Liver (tissue), 9 donors: ENCODE data around the gene GREB1. TPM values are rescaled to one million over a fixed set of nuclear protein-coding genes. Genes with fewer than 3 reads are reported as not detected.

Source experiments
- DNase-seq: peaks from one replicate; pipeline ENCODE4 v3.0.0-alpha.2; 2017; ENCODE audit warnings: low spot score
- H3K27ac ChIP-seq, 2 donors: one replicate each; pipeline ENCODE4 v1.7.0; 2013; ENCODE audit warnings: inconsistent platforms in 2 of 2, low read length in 2 of 2, control low read depth in 1 of 2, low read depth in 1 of 2, mild to moderate bottlenecking in 1 of 2
- H3K27me3 ChIP-seq, 4 donors: one replicate each; pipeline versions ENCODE4 v1.6.1 to v1.7.0; 2013; ENCODE audit warnings: low read length in 3 of 4, inconsistent platforms in 1 of 4, mild to moderate bottlenecking in 1 of 4, moderate library complexity in 1 of 4; ENCODE audit not compliant: control insufficient read depth in 4 of 4, insufficient read depth in 4 of 4
- H3K36me3 ChIP-seq, 4 donors: one replicate each; pipeline versions ENCODE4 v1.6.1 to v1.7.0; 2013; ENCODE audit warnings: low read length in 3 of 4, mild to moderate bottlenecking in 3 of 4, low read depth in 1 of 4, moderate library complexity in 1 of 4; ENCODE audit not compliant: control insufficient read depth in 4 of 4, insufficient read depth in 3 of 4
- H3K4me1 ChIP-seq, 4 donors: one replicate each; pipeline versions ENCODE4 v1.6.1 to v1.7.0; 2013; ENCODE audit warnings: low read length in 3 of 4, mild to moderate bottlenecking in 3 of 4, moderate library complexity in 1 of 4; ENCODE audit not compliant: control insufficient read depth in 4 of 4, insufficient read depth in 4 of 4
- H3K4me3 ChIP-seq, 3 donors: one replicate each; pipeline versions ENCODE4 v1.6.1 to v1.7.0; 2013; ENCODE audit warnings: low read length in 3 of 3, control low read depth in 1 of 3, low read depth in 1 of 3, mild to moderate bottlenecking in 1 of 3
- H3K9ac ChIP-seq, 2 donors: one replicate each; pipeline ENCODE4 v1.7.0; 2013; ENCODE audit warnings: low read length in 2 of 2, mild to moderate bottlenecking in 2 of 2, moderate library complexity in 2 of 2, control low read depth in 1 of 2, low read depth in 1 of 2
- H3K9me3 ChIP-seq, 4 donors: one replicate each; pipeline versions ENCODE4 v1.6.1 to v1.7.0; 2013; ENCODE audit warnings: low read length in 3 of 4; ENCODE audit not compliant: control insufficient read depth in 4 of 4
- CTCF ChIP-seq: fragments of 150-350 bp; IDR thresholded peaks from 2 replicates; pipeline ENCODE4 v1.5.1; 2017; ENCODE audit warnings: improper control_type of control experiment, low read depth, low read length; ENCODE audit not compliant: missing input control
- FOXA1 ChIP-seq: IDR thresholded peaks from 2 replicates; pipeline ENCODE4 v1.6.1; 2016; ENCODE audit warnings: antibody characterized with exemption
- FOXA2 ChIP-seq: IDR thresholded peaks from 2 replicates; pipeline ENCODE4 v1.6.1; 2016; ENCODE audit warnings: antibody characterized with exemption
- GABPA ChIP-seq, 2 donors: IDR thresholded peaks in 1 of 2; conservative IDR thresholded peaks in 1 of 2; 2 replicates each; pipeline ENCODE4 v1.6.1; 2016; ENCODE audit warnings: antibody characterized with exemption in 2 of 2, mild to moderate bottlenecking in 1 of 2, moderate library complexity in 1 of 2
- HNF4A ChIP-seq, 2 donors: conservative IDR thresholded peaks; 2 replicates each; pipeline ENCODE4 v1.6.1; 2016; ENCODE audit warnings: antibody characterized with exemption in 2 of 2, mild to moderate bottlenecking in 2 of 2
- HNF4G ChIP-seq: IDR thresholded peaks from 2 replicates; pipeline ENCODE4 v1.6.1; 2016; ENCODE audit warnings: antibody characterized with exemption
- JUND ChIP-seq, 2 donors: IDR thresholded peaks; 2 replicates each; pipeline ENCODE4 v1.6.1; 2016; ENCODE audit warnings: antibody characterized with exemption in 2 of 2
- MAX ChIP-seq: IDR thresholded peaks from 2 replicates; pipeline ENCODE4 v1.6.1; 2016; ENCODE audit warnings: antibody characterized with exemption
- NR2F2 ChIP-seq: IDR thresholded peaks from 2 replicates; pipeline ENCODE4 v1.6.1; 2016; ENCODE audit warnings: antibody characterized with exemption
- RAD21 ChIP-seq, 2 donors: IDR thresholded peaks; 2 replicates each; pipeline ENCODE4 v1.6.1; 2016; ENCODE audit warnings: antibody characterized with exemption in 2 of 2, mild to moderate bottlenecking in 2 of 2
- RXRA ChIP-seq, 2 donors: IDR thresholded peaks; 2 replicates each; pipeline ENCODE4 v1.6.1; 2017 to 2018; ENCODE audit warnings: antibody characterized with exemption in 2 of 2, mild to moderate bottlenecking in 1 of 2
- SP1 ChIP-seq: IDR thresholded peaks from 2 replicates; pipeline ENCODE4 v1.6.1; 2018; ENCODE audit warnings: antibody characterized with exemption, mild to moderate bottlenecking
- TAF1 ChIP-seq: conservative IDR thresholded peaks from 2 replicates; pipeline ENCODE4 v1.6.1; 2016; ENCODE audit warnings: antibody characterized with exemption, mild to moderate bottlenecking
- YY1 ChIP-seq: IDR thresholded peaks from 2 replicates; pipeline ENCODE4 v1.6.1; 2016; ENCODE audit warnings: antibody characterized with exemption, mild to moderate bottlenecking
- WGBS: extraction: QIAGEN DNeasy Blood & Tissue Kit; methylation state at CpG from one replicate; pipeline ENCODE4 v1.1.7; 2013; 5-methylcytosine and 5-hydroxymethylcytosine counted together
- polyA plus RNA-seq, 2 donors: library from polyadenylated mRNA; stranded (reverse) in 1 of 2; unstranded in 1 of 2; fragments of 200-250 nt in 1 of 2; fragments of >200 nt in 1 of 2; fragmentation: Nextera tagmentation in 1 of 2; extraction: Ambion mirVana in 1 of 2; gene quantifications; one replicate each; pipeline versions ENCODE4 v1.2.1 to v1.2.3, GENCODE V29; 2013 to 2015
- total RNA-seq, 2 donors: library from RNA; depleted of rRNA; stranded (reverse); fragments of >200 nt; gene quantifications; one replicate each; pipeline ENCODE4 v1.2.3, GENCODE V29; 2014
- TF ChIP-seq, protein P1 (sequence below): IDR thresholded peaks from 2 replicates; pipeline ENCODE4 v1.6.1; 2016; ENCODE audit warnings: antibody characterized with exemption, mild to moderate bottlenecking
- TF ChIP-seq, protein P2 (sequence below): IDR thresholded peaks from 2 replicates; pipeline ENCODE4 v1.6.1; 2016; ENCODE audit warnings: antibody characterized with exemption
- TF ChIP-seq, protein P3 (sequence below): IDR thresholded peaks from 2 replicates; pipeline ENCODE4 v1.6.1; 2016; ENCODE audit warnings: antibody characterized with exemption
- donor health status: healthy.
- donor health status: healthy.
- donor health status: healthy.
- donor health status: healthy.
- donor health status: healthy.

GREB1 gene
- total and polyA plus RNA-seq, 4 donors = 1.0 to 6.3 (median 3.6) TPM

GRCh38 chr2:11655495-11655894 is 121.7 kb downstream of the GREB1 start:
- TF ChIP-seq TAF1 (no peak), CTCF (no peak), HNF4G (no peak), GABPA (IDR thresholded peaks at IDR 0.05 in 1 of 2, conservative IDR thresholded peaks at IDR 0.05 in 1 of 2) (no peak), YY1 (no peak), RAD21 (IDR thresholded peaks at IDR 0.05) (no peak), FOXA2 (no peak), SP1 (no peak), NR2F2 (no peak), FOXA1 (no peak), HNF4A (conservative IDR thresholded peaks at IDR 0.05) (no peak), RXRA (IDR thresholded peaks at IDR 0.05) (no peak), JUND (IDR thresholded peaks at IDR 0.05) (no peak), MAX (no peak)
- TF ChIP-seq, protein P1, sequence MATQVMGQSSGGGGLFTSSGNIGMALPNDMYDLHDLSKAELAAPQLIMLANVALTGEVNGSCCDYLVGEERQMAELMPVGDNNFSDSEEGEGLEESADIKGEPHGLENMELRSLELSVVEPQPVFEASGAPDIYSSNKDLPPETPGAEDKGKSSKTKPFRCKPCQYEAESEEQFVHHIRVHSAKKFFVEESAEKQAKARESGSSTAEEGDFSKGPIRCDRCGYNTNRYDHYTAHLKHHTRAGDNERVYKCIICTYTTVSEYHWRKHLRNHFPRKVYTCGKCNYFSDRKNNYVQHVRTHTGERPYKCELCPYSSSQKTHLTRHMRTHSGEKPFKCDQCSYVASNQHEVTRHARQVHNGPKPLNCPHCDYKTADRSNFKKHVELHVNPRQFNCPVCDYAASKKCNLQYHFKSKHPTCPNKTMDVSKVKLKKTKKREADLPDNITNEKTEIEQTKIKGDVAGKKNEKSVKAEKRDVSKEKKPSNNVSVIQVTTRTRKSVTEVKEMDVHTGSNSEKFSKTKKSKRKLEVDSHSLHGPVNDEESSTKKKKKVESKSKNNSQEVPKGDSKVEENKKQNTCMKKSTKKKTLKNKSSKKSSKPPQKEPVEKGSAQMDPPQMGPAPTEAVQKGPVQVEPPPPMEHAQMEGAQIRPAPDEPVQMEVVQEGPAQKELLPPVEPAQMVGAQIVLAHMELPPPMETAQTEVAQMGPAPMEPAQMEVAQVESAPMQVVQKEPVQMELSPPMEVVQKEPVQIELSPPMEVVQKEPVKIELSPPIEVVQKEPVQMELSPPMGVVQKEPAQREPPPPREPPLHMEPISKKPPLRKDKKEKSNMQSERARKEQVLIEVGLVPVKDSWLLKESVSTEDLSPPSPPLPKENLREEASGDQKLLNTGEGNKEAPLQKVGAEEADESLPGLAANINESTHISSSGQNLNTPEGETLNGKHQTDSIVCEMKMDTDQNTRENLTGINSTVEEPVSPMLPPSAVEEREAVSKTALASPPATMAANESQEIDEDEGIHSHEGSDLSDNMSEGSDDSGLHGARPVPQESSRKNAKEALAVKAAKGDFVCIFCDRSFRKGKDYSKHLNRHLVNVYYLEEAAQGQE = no peak
- TF ChIP-seq, protein P2, sequence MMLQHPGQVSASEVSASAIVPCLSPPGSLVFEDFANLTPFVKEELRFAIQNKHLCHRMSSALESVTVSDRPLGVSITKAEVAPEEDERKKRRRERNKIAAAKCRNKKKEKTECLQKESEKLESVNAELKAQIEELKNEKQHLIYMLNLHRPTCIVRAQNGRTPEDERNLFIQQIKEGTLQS = no peak
- TF ChIP-seq, protein P3, sequence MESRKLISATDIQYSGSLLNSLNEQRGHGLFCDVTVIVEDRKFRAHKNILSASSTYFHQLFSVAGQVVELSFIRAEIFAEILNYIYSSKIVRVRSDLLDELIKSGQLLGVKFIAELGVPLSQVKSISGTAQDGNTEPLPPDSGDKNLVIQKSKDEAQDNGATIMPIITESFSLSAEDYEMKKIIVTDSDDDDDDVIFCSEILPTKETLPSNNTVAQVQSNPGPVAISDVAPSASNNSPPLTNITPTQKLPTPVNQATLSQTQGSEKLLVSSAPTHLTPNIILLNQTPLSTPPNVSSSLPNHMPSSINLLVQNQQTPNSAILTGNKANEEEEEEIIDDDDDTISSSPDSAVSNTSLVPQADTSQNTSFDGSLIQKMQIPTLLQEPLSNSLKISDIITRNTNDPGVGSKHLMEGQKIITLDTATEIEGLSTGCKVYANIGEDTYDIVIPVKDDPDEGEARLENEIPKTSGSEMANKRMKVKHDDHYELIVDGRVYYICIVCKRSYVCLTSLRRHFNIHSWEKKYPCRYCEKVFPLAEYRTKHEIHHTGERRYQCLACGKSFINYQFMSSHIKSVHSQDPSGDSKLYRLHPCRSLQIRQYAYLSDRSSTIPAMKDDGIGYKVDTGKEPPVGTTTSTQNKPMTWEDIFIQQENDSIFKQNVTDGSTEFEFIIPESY = no peak
- Histone ChIP-seq H3K9ac (no peak overlapping the region), H3K36me3 (no peaks in the 10 kb centered on the region), H3K4me1 (no peaks in the 10 kb centered on the region), H3K9me3 (no peaks in the 10 kb centered on the region), H3K27ac (no peak overlapping the region), H3K27me3 (no peaks in the 10 kb centered on the region), H3K4me3 (no peak overlapping the region)
- DNase-seq = no peak
- 84% methylated on average over 4 of the region's 4 CpGs for WGBS

GRCh38 chr2:11656252-11656651 is 122.4 kb downstream of the GREB1 start:
- Histone ChIP-seq H3K9ac (no peak overlapping the region), H3K27ac (no peak overlapping the region), H3K4me3 (no peak overlapping the region), H3K27me3 (no peaks in the 10 kb centered on the region), H3K4me1 (no peaks in the 10 kb centered on the region), H3K36me3 (no peaks in the 10 kb centered on the region), H3K9me3 (no peaks in the 10 kb centered on the region)
- no peak for DNase-seq
- 93% methylated on average over 1 of the region's 1 CpG for WGBS
- TF ChIP-seq RXRA (IDR thresholded peaks at IDR 0.05) = no peak
- no peak for TF ChIP-seq JUND (IDR thresholded peaks at IDR 0.05)
- TF ChIP-seq NR2F2 = no peak
- no peak for TF ChIP-seq TAF1
- TF ChIP-seq, protein P1 = no peak
- TF ChIP-seq MAX = no peak
- no peak for TF ChIP-seq HNF4G
- no peak for TF ChIP-seq SP1
- no peak for TF ChIP-seq RAD21 (IDR thresholded peaks at IDR 0.05)
- TF ChIP-seq, protein P3 = no peak
- TF ChIP-seq HNF4A (conservative IDR thresholded peaks at IDR 0.05) = no peak
- no peak for TF ChIP-seq GABPA (IDR thresholded peaks at IDR 0.05 in 1 of 2, conservative IDR thresholded peaks at IDR 0.05 in 1 of 2)
